HEK293 (cell line): Measurements from ENCODE around the gene TNIK.

Source experiments
- ZNF266 ChIP-seq: fragments of 450-650 bp; formaldehyde crosslinking; IDR thresholded peaks from 2 replicates; pipeline ENCODE4 v1.5.1; 2016; ENCODE audit warnings: missing biosample characterization, missing genetic modification characterization, low read depth
- ZNF274 ChIP-seq, 2 experiments: fragments of 200-500 bp in 1 of 2; fragments of 450-650 bp in 1 of 2; sonication (Bioruptor generic) in 1 of 2; formaldehyde crosslinking in 1 of 2; IDR thresholded peaks; 2 replicates each; pipeline versions ENCODE4 v1.5.1 to v1.6.1; 2014 to 2016; ENCODE audit warnings: borderline replicate concordance in 1 of 2, inconsistent platforms in 1 of 2, low read length in 1 of 2, missing biosample characterization in 1 of 2, missing genetic modification characterization in 1 of 2
- ZNF335 ChIP-seq: fragments of 450-650 bp; formaldehyde crosslinking; conservative IDR thresholded peaks from 2 replicates; pipeline ENCODE4 v1.5.1; 2016; ENCODE audit warnings: missing biosample characterization, missing genetic modification characterization
- ZNF501 ChIP-seq: fragments of 450-650 bp; formaldehyde crosslinking; IDR thresholded peaks from 2 replicates; pipeline ENCODE4 v1.5.1; 2016; ENCODE audit warnings: missing biosample characterization, missing genetic modification characterization
- ZNF555 ChIP-seq: fragments of 450-650 bp; formaldehyde crosslinking; conservative IDR thresholded peaks from 2 replicates; pipeline ENCODE4 v1.5.1; 2017; ENCODE audit warnings: missing biosample characterization, mild to moderate bottlenecking, missing genetic modification characterization, inconsistent platforms
- ZNF623 ChIP-seq: fragments of 450-650 bp; formaldehyde crosslinking; IDR thresholded peaks from 2 replicates; pipeline ENCODE4 v1.5.1; 2016; ENCODE audit warnings: missing biosample characterization, missing genetic modification characterization
- ZNF629 ChIP-seq: fragments of 450-650 bp; formaldehyde crosslinking; IDR thresholded peaks from 2 replicates; pipeline ENCODE4 v1.5.1; 2017; ENCODE audit warnings: missing biosample characterization, missing genetic modification characterization
- TF ChIP-seq, protein P1 (sequence below): fragments of 450-650 bp; formaldehyde crosslinking; IDR thresholded peaks from 2 replicates; pipeline ENCODE4 v1.5.1; 2016; ENCODE audit warnings: missing biosample characterization, missing genetic modification characterization

DNA sequence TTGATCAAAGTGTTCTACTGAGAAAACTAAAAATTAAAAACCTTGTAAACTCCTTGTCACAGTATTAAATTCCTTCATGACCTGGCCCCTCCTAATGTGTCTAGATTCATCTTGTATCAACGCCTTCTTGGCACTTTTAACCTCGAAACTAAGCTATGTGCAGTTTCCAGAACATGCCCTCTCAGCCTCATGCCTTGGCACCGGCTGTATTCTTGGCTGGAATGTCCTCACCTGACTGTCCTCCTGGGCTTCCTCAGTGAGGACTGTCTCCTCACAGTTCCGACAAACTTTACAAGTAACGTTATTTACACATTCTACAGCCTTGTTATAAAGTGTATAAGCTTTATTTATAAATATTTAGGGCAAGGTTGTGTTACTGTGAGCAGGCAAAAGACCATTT, 237.2 kb downstream of the TNIK start:
- no peak for TF ChIP-seq ZNF335 (tag by site-specific recombination)
- no peak for TF ChIP-seq ZNF274 (IDR thresholded peaks at IDR 0.05; ENCODE audit: low read length)
- TF ChIP-seq ZNF274 (tag by site-specific recombination; IDR thresholded peaks at IDR 0.05; ENCODE audit: borderline replicate concordance) = no peak
- no peak for TF ChIP-seq ZNF266
- TF ChIP-seq, protein P1, sequence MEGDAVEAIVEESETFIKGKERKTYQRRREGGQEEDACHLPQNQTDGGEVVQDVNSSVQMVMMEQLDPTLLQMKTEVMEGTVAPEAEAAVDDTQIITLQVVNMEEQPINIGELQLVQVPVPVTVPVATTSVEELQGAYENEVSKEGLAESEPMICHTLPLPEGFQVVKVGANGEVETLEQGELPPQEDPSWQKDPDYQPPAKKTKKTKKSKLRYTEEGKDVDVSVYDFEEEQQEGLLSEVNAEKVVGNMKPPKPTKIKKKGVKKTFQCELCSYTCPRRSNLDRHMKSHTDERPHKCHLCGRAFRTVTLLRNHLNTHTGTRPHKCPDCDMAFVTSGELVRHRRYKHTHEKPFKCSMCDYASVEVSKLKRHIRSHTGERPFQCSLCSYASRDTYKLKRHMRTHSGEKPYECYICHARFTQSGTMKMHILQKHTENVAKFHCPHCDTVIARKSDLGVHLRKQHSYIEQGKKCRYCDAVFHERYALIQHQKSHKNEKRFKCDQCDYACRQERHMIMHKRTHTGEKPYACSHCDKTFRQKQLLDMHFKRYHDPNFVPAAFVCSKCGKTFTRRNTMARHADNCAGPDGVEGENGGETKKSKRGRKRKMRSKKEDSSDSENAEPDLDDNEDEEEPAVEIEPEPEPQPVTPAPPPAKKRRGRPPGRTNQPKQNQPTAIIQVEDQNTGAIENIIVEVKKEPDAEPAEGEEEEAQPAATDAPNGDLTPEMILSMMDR (tag by site-specific recombination) = no peak
- TF ChIP-seq ZNF629 (tag by site-specific recombination) = no peak
- no peak for TF ChIP-seq ZNF623 (tag by site-specific recombination)
- no peak for TF ChIP-seq ZNF555 (tag by site-specific recombination)
- TF ChIP-seq ZNF501 (tag by site-specific recombination) = no peak
